K562 (cell line): ENCODE measurements around the gene OSGIN1. TPM values are rescaled to one million over a fixed set of nuclear protein-coding genes. Genes with fewer than 3 reads are reported as not detected.

Experiments used
- ATAC-seq: fragments of 200-7000 bp; cut with Tn5 transposase; 3 replicates; pipeline ENCODE4 v1.9.1; 2020; ENCODE audit warnings: moderate library complexity
- BruUV-seq: library from RNA; stranded (reverse); fragments of 400-500 nt; replicated peaks from 2 replicates; lab custom pipeline; 2021; lab: Mats Ljungman, UMichigan
- CTCF ChIA-PET: fragments of 300-600 bp; formaldehyde crosslinking; extraction: SDS; loops from one replicate; lab custom pipeline; 2021; ENCODE audit warnings: low intra/inter-chr PET ratio; lab: Yijun Ruan, JAX
- POLR2A ChIA-PET: fragments of 300-600, 350-650 bp; sonication (Branson Sonifier 250); formaldehyde crosslinking; extraction: SDS; loops from one replicate; lab custom pipeline; 2021; ENCODE audit warnings: antibody characterized with exemption, inconsistent platforms; lab: Yijun Ruan, JAX
- DNase-seq, 4 experiments: peaks; one replicate each; pipeline versions ENCODE4 v3.0.0 to v3.0.0-alpha.2; 2011 to 2018; ENCODE audit warnings: low spot score in 3 of 4, mixed read lengths in 3 of 4; ENCODE audit errors: extremely low read depth in 1 of 4
- FAIRE-seq: peaks from 2 replicates; lab custom pipeline; 2011; peaks lifted over from hg19 to GRCh38; lab: Jason Lieb, UNC
- H2AFZ ChIP-seq: 2 replicates; pipeline ENCODE4 v1.6.0; 2011; ENCODE audit warnings: low read depth, low read length, control low read depth, inconsistent platforms
- H3K27ac ChIP-seq: fragments of 200-600 bp; 3 replicates; pipeline ENCODE4 v1.8.0; 2011; ENCODE audit warnings: low read depth, mild to moderate bottlenecking, control low read depth, inconsistent platforms, low read length, moderate library complexity, mixed read lengths; ENCODE audit errors: extremely low read depth
- H3K27me3 ChIP-seq, 2 experiments: fragments of 300-600 bp in 1 of 2; 2 replicates in 1 of 2; 3 replicates in 1 of 2; pipeline versions ENCODE4 v1.6.0 to v1.8.0; 2011; ENCODE audit warnings: inconsistent platforms in 2 of 2, low read length in 2 of 2, mild to moderate bottlenecking in 1 of 2, mixed read lengths in 1 of 2, moderate library complexity in 1 of 2; ENCODE audit not compliant: control insufficient read depth in 2 of 2, insufficient read depth in 2 of 2
- H3K36me3 ChIP-seq: fragments of 300-600 bp; 3 replicates; pipeline ENCODE4 v1.8.0; 2011; ENCODE audit warnings: mild to moderate bottlenecking, low read length, inconsistent platforms; ENCODE audit not compliant: control insufficient read depth, insufficient read depth
- H3K4me1 ChIP-seq, 2 experiments: fragments of 200-600 bp in 1 of 2; replicated peaks in 1 of 2; 2 replicates in 1 of 2; 3 replicates in 1 of 2; pipeline versions ENCODE4 v1.5.1 to v1.8.0; 2011; ENCODE audit warnings: inconsistent platforms in 2 of 2, low read length in 2 of 2, mild to moderate bottlenecking in 1 of 2, mixed read lengths in 1 of 2, moderate library complexity in 1 of 2; ENCODE audit not compliant: control insufficient read depth in 2 of 2, insufficient read depth in 2 of 2
- H3K4me2 ChIP-seq: 2 replicates; pipeline ENCODE4 v1.6.1; 2011; ENCODE audit warnings: low read length, control low read depth, inconsistent platforms, mixed read lengths; ENCODE audit not compliant: insufficient read depth
- H3K4me3 ChIP-seq: fragments of 200-600 bp; sonication (generic), shearing (Covaris generic); 2 replicates; pipeline ENCODE4 v1.5.1; 2016; ENCODE audit warnings: control low read depth, inconsistent platforms
- H3K79me2 ChIP-seq: fragments of 200-600 bp; 3 replicates; pipeline ENCODE4 v1.8.0; 2011; ENCODE audit warnings: low read length, inconsistent platforms; ENCODE audit not compliant: control insufficient read depth, insufficient read depth
- H3K9ac ChIP-seq, 2 experiments: 2 replicates each; pipeline versions ENCODE4 v1.6.0 to v1.6.1; 2011; ENCODE audit warnings: low read depth in 2 of 2, low read length in 2 of 2, control low read depth in 1 of 2, inconsistent platforms in 1 of 2, mild to moderate bottlenecking in 1 of 2, mixed read lengths in 1 of 2; ENCODE audit not compliant: insufficient read depth in 1 of 2
- H3K9me1 ChIP-seq: one replicate; pipeline ENCODE4 v1.6.0; 2011; ENCODE audit warnings: inconsistent platforms, mild to moderate bottlenecking, low read length, moderate library complexity; ENCODE audit not compliant: control insufficient read depth, insufficient read depth
- H3K9me3 ChIP-seq: replicated peaks from 2 replicates; pipeline ENCODE4 v1.5.1; 2011; ENCODE audit warnings: low read depth, low read length, inconsistent platforms; ENCODE audit not compliant: control insufficient read depth, insufficient read depth
- H4K20me1 ChIP-seq: replicated peaks from 2 replicates; pipeline ENCODE4 v1.6.1; 2011; ENCODE audit warnings: low read length, inconsistent platforms, mixed read lengths; ENCODE audit not compliant: control insufficient read depth, insufficient read depth
- ATF7 ChIP-seq: fragments of 450-650 bp; IDR thresholded peaks from 2 replicates; pipeline ENCODE4 v1.7.1; 2014; ENCODE audit warnings: mild to moderate bottlenecking, moderate library complexity
- BCL6 ChIP-seq: fragments of 250-450 bp; sonication (Bioruptor Pico); IDR thresholded peaks from 2 replicates; pipeline ENCODE4 v1.4.0; 2020
- CAMTA2 ChIP-seq: fragments of 250-450 bp; sonication (Bioruptor Pico); conservative IDR thresholded peaks from 2 replicates; pipeline ENCODE4 v1.5.1; 2022
- HDAC2 ChIP-seq: fragments of 450-650 bp; IDR thresholded peaks from 2 replicates; pipeline ENCODE4 v1.6.1; 2016; ENCODE audit warnings: mild to moderate bottlenecking
- MECOM ChIP-seq: fragments of 250-450 bp; sonication (Bioruptor Pico); IDR thresholded peaks from 2 replicates; pipeline ENCODE4 v1.8.0; 2022; ENCODE audit warnings: inconsistent platforms
- MYC ChIP-seq, 2 experiments: fragments of 250-450 bp in 1 of 2; sonication (Bioruptor Pico) in 1 of 2; IDR thresholded peaks; 2 replicates each; pipeline versions ENCODE4 v1.5.1 to v1.6.1; 2012 to 2021; ENCODE audit warnings: low read depth in 2 of 2, borderline replicate concordance in 1 of 2, improper control_type of control experiment in 1 of 2, low read length in 1 of 2, mild to moderate bottlenecking in 1 of 2, moderate library complexity in 1 of 2
- SMAD4 ChIP-seq: fragments of 250-450 bp; sonication (Bioruptor Pico); conservative IDR thresholded peaks from 2 replicates; pipeline ENCODE4 v1.8.0; 2021; ENCODE audit warnings: inconsistent platforms, mild to moderate bottlenecking, moderate library complexity
- SRSF1 ChIP-seq: fragments of 200-400 bp; formaldehyde crosslinking; IDR thresholded peaks from 2 replicates; pipeline ENCODE4 v1.6.1; 2017; ENCODE audit warnings: mild to moderate bottlenecking, low read depth, low read length, moderate library complexity
- ZNF436 ChIP-seq: fragments of 250-450, 450-650 bp; sonication (Bioruptor Pico); formaldehyde crosslinking; IDR thresholded peaks from 2 replicates; pipeline ENCODE4 v1.7.0; 2020; ENCODE audit warnings: mild to moderate bottlenecking
- WGBS: fragments of 100-300 bp; shearing (Covaris generic); methylation state at CpG from one replicate; pipeline ENCODE4 v1.1.6; 2016; ENCODE audit warnings: low coverage, mixed read lengths; ENCODE audit not compliant: insufficient coverage; ENCODE audit errors: missing lambda C conversion rate; 5-methylcytosine and 5-hydroxymethylcytosine counted together
- in situ Hi-C: fragments of 300-500 bp; cut with MboI; formaldehyde crosslinking; loops from 4 replicates; pipeline ENCODE4 v1.15.0; 2018; ENCODE audit warnings: inconsistent platforms, mixed read lengths
- intact Hi-C: fragments of 100-400 bp; cut with micrococcal nuclease; formaldehyde crosslinking; loops from 2 replicates; pipeline ENCODE4 v1.14.2; 2022
- polyA plus RNA-seq, 8 experiments: library from polyadenylated mRNA; depleted of rRNA in 4 of 8; stranded (reverse) in 5 of 8; unstranded in 3 of 8; fragments of >200 nt; fragmentation: Nextera tagmentation in 2 of 8; fragmentation: Illumina TruSeq in 1 of 8; extraction: Ambion mirVana in 2 of 8; extraction: Trizol in 1 of 8; gene quantifications; 2 replicates each; pipeline versions ENCODE4 v1.2.1 to v1.2.3, GENCODE V29; 2011 to 2014; ENCODE audit warnings: inconsistent platforms in 1 of 8, missing spikeins in 1 of 8
- total RNA-seq, 7 experiments: library from RNA; depleted of rRNA in 6 of 7; stranded (reverse); fragments of >200 nt in 6 of 7; fragmentation: Illumina TruSeq in 2 of 7; extraction: Trizol in 2 of 7; gene quantifications; 2 replicates each; pipeline versions ENCODE4 v1.2.1 to v1.2.3, GENCODE V29; 2011 to 2021; ENCODE audit warnings: low replicate concordance in 1 of 7
- TF ChIP-seq, protein P1 (sequence below): fragments of 450-650 bp; IDR thresholded peaks from 2 replicates; pipeline ENCODE4 v1.6.1; 2017; ENCODE audit warnings: antibody characterized with exemption
- TF ChIP-seq, protein P2 (sequence below): fragments of 450-650 bp; IDR thresholded peaks from 2 replicates; pipeline ENCODE4 v1.6.1; 2014; ENCODE audit warnings: low read depth, mild to moderate bottlenecking, moderate library complexity, borderline replicate concordance

The OSGIN1 gene
- total and polyA plus RNA-seq, 9 of the 15 experiments (the other 6 are each of a cell fraction or from before 2014, with no cell fraction given): 0.03 to 3.6 (median 1.6) TPM

DNA sequence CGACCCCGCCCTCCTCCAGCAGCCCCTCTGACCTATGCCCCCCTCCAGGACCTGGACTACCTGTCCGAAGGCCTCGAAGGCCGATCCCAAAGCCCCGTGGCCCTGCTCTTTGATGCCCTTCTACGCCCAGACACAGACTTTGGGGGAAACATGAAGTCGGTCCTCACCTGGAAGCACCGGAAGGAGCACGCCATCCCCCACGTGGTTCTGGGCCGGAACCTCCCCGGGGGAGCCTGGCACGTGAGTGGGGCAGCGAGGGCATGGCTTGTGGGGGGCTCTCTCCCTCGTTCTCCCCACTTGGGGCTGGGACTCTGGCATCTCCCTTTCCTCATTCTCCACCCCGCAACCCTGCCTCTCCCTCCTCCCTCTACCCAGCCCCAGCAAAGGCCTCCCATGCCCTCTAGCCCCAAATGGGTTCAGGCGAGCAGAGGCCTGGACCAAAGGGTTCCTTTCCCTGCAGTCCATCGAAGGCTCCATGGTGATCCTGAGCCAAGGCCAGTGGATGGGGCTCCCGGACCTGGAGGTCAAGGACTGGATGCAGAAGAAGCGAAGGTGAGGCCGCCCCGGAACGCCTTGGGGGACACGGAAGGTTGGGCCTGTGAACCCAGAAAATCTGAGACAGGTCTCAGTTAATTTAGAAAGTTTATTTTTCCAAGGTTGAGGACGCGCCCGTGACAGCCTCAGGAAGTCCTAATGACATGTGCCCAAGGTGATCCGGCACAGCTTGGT is 7.6 kb downstream of the OSGIN1 start:
- no peak for DNase-seq
- no peak overlapping the region for H3K4me3 ChIP-seq
- TF ChIP-seq MECOM (CRISPR knock-in tag): no peak
- no peak for TF ChIP-seq HDAC2
- no peak for TF ChIP-seq ATF7
- no peak for TF ChIP-seq CAMTA2
- no peak for TF ChIP-seq SRSF1
- TF ChIP-seq, all 486 proteins: peak for 0
- ChIA-PET POLR2A (interaction anchor here (0.6 kb wide), 2 partner anchors 7 to 314 kb away, joined by 3 to 4 read pairs; no protein-coding TSS in a partner anchor), CTCF (interaction anchor here (1.1 kb wide), 1 partner anchor 102 kb away, joined by 4 read pairs; no protein-coding TSS in a partner anchor)
- Histone ChIP-seq H3K27me3 (no peaks in the 10 kb centered on the region), H3K27ac (no peak overlapping the region), H3K79me2 (no peaks in the 10 kb centered on the region), H3K9ac (no peak overlapping the region), H4K20me1 (peaks cover 11% of the 10 kb centered on the region), H3K4me2 (no peak overlapping the region), H3K4me1 (peaks cover 0 to 32% of the 10 kb centered on the region in 2 experiments; a peak in 2 of 5 replicates), H3K36me3 (peaks cover 5% of the 10 kb centered on the region; the same call in 1 of the 3 replicates), H3K9me3 (no peaks in the 10 kb centered on the region), H2AFZ (no peak overlapping the region), H3K9me1 (no peaks in the 10 kb centered on the region)
- intact Hi-C loops: no loop called here
- ATAC-seq (no peak), FAIRE-seq (no peak)
- in situ Hi-C loops: no loop called here
- no TSS peak for BruUV-seq
- WGBS: 82% methylated on average over 27 of the region's 29 CpGs

DNA sequence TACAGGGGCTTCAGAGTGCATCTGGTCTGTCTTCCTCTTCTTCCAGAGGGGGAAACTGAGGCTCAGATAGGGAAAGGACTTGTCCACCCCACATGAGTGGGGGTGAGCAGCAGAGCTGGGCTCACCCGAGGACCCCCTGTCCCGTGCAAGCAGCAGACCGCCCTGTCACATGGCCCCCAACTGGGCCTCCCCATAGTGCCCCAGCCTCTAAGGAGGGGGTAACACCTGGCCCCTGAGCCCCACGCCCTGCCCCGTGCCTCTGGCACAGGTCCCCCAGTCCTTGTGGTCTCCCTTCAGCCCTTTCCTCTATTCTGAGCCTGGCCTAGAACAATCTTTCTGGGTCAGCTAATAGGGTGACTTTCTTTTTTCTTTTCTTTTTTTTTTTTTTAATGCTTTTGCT is 8.6 kb downstream of the OSGIN1 start:
- Histone ChIP-seq H3K79me2 (no peaks in the 10 kb centered on the region), H3K27ac (no peak overlapping the region), H3K9ac (no peak overlapping the region), H3K36me3 (peaks cover 5% of the 10 kb centered on the region; the same call in 1 of the 3 replicates), H3K4me3 (no peak overlapping the region), H3K4me1 (peaks cover 0 to 36% of the 10 kb centered on the region in 2 experiments; a peak in 2 of 5 replicates), H2AFZ (no peak overlapping the region), H3K9me3 (no peaks in the 10 kb centered on the region), H4K20me1 (peaks cover 5% of the 10 kb centered on the region; the same call in 1 of the 2 replicates), H3K4me2 (no peak overlapping the region), H3K27me3 (no peaks in the 10 kb centered on the region), H3K9me1 (no peaks in the 10 kb centered on the region)
- ChIA-PET POLR2A (interaction anchor here (0.6 kb wide), 2 partner anchors 8 to 79 kb away, joined by 3 read pairs; no protein-coding TSS in a partner anchor), CTCF (interaction anchor here (0.6 to 1.1 kb wide), 3 partner anchors 80 to 104 kb away, joined by 3 to 4 read pairs (median 3); no protein-coding TSS in a partner anchor)
- WGBS: 54% methylated on average over 4 of the region's 5 CpGs
- FAIRE-seq (no peak), ATAC-seq (no peak), DNase-seq (no peak)
- no TSS peak for BruUV-seq
- in situ Hi-C loops: no loop called here
- intact Hi-C loops: no loop called here
- TF ChIP-seq SMAD4 (CRISPR knock-in tag) (no peak), MYC (IDR thresholded peaks at IDR 0.05; ENCODE audit: low read depth, low read length) (no peak), MYC (CRISPR knock-in tag; IDR thresholded peaks at IDR 0.05; ENCODE audit: borderline replicate concordance, low read depth) (no peak), ZNF436 (no peak), BCL6 (CRISPR knock-in tag) (no peak)
- TF ChIP-seq, protein P1, sequence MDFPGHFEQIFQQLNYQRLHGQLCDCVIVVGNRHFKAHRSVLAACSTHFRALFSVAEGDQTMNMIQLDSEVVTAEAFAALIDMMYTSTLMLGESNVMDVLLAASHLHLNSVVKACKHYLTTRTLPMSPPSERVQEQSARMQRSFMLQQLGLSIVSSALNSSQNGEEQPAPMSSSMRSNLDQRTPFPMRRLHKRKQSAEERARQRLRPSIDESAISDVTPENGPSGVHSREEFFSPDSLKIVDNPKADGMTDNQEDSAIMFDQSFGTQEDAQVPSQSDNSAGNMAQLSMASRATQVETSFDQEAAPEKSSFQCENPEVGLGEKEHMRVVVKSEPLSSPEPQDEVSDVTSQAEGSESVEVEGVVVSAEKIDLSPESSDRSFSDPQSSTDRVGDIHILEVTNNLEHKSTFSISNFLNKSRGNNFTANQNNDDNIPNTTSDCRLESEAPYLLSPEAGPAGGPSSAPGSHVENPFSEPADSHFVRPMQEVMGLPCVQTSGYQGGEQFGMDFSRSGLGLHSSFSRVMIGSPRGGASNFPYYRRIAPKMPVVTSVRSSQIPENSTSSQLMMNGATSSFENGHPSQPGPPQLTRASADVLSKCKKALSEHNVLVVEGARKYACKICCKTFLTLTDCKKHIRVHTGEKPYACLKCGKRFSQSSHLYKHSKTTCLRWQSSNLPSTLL: no peak
- TF ChIP-seq, protein P2, sequence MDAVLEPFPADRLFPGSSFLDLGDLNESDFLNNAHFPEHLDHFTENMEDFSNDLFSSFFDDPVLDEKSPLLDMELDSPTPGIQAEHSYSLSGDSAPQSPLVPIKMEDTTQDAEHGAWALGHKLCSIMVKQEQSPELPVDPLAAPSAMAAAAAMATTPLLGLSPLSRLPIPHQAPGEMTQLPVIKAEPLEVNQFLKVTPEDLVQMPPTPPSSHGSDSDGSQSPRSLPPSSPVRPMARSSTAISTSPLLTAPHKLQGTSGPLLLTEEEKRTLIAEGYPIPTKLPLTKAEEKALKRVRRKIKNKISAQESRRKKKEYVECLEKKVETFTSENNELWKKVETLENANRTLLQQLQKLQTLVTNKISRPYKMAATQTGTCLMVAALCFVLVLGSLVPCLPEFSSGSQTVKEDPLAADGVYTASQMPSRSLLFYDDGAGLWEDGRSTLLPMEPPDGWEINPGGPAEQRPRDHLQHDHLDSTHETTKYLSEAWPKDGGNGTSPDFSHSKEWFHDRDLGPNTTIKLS: no peak
